DOHH2 (cell line): ENCODE results near the gene CBLC.

ENCODE experiments used
- H3F3A ChIP-seq: fragments of 200-600 bp; sonication (generic), shearing (Covaris generic); 2 replicates; pipeline ENCODE4 v1.6.0; 2016; ENCODE audit warnings: antibody characterized with exemption, mild to moderate bottlenecking; ENCODE audit not compliant: control insufficient read depth, insufficient read depth
- H3K27ac ChIP-seq: fragments of 200-600 bp; sonication (generic); 2 replicates; pipeline ENCODE4 v1.5.1; 2014; ENCODE audit warnings: low read depth, mild to moderate bottlenecking, low read length, moderate library complexity
- H3K27me3 ChIP-seq: fragments of 200-600 bp; sonication (generic); 2 replicates; pipeline ENCODE4 v1.6.1; 2014; ENCODE audit warnings: mild to moderate bottlenecking, low read length, mixed read lengths; ENCODE audit not compliant: control insufficient read depth
- H3K36me3 ChIP-seq: fragments of 200-600 bp; sonication (generic); 2 replicates; pipeline ENCODE4 v1.6.1; 2014; ENCODE audit warnings: mild to moderate bottlenecking, low read length, moderate library complexity, mixed read lengths; ENCODE audit not compliant: control insufficient read depth
- H3K4me1 ChIP-seq: fragments of 200-600 bp; sonication (generic); 2 replicates; pipeline ENCODE4 v1.6.1; 2014; ENCODE audit warnings: mild to moderate bottlenecking, low read length, mixed read lengths; ENCODE audit not compliant: control insufficient read depth
- H3K4me2 ChIP-seq: fragments of 200-600 bp; sonication (generic); 2 replicates; pipeline ENCODE4 v1.6.0; 2014; ENCODE audit warnings: mild to moderate bottlenecking, low read length, moderate library complexity
- H3K4me3 ChIP-seq: fragments of 200-600 bp; sonication (generic); 2 replicates; pipeline ENCODE4 v1.5.1; 2014; ENCODE audit warnings: mild to moderate bottlenecking, low read length, mixed read lengths
- H3K79me2 ChIP-seq: fragments of 200-600 bp; sonication (generic); 2 replicates; pipeline ENCODE4 v1.6.1; 2014; ENCODE audit warnings: mild to moderate bottlenecking, low read length, mixed read lengths; ENCODE audit not compliant: control insufficient read depth
- H3K9me2 ChIP-seq: fragments of 200-600 bp; sonication (generic); replicated peaks from 2 replicates; pipeline ENCODE4 v1.6.1; 2014; ENCODE audit warnings: mild to moderate bottlenecking, low read length, mixed read lengths; ENCODE audit not compliant: control insufficient read depth
- H3K9me3 ChIP-seq: fragments of 200-600 bp; sonication (generic); 2 replicates; pipeline ENCODE4 v1.6.1; 2014; ENCODE audit warnings: antibody characterized with exemption, low read length, mixed read lengths; ENCODE audit not compliant: control insufficient read depth, insufficient read depth
- H4K20me1 ChIP-seq: fragments of 200-600 bp; sonication (generic); 2 replicates; pipeline ENCODE4 v1.6.0; 2014; ENCODE audit warnings: low read depth, mild to moderate bottlenecking, antibody characterized with exemption, low read length, moderate library complexity; ENCODE audit not compliant: control insufficient read depth, insufficient read depth
- CTCF ChIP-seq: fragments of 200-600 bp; sonication (generic); IDR thresholded peaks from one replicate; pipeline ENCODE4 v1.5.1; 2014; ENCODE audit warnings: antibody characterized with exemption, mild to moderate bottlenecking, low read depth, low read length; ENCODE audit not compliant: poor library complexity, severe bottlenecking
- EZH2phosphoT487 ChIP-seq: fragments of 200-600 bp; sonication (generic); IDR thresholded peaks from 2 replicates; pipeline ENCODE4 v1.6.1; 2017; ENCODE audit warnings: borderline replicate concordance, mild to moderate bottlenecking, antibody characterized with exemption, low read length, moderate library complexity, mixed read lengths

The CBLC gene

GRCh38 chr19:44785271-44785670 is 7.6 kb downstream of the CBLC start:
- Histone ChIP-seq H3K9me2 (no peaks in the 10 kb centered on the region), H3K36me3 (no peaks in the 10 kb centered on the region), H3K79me2 (no peaks in the 10 kb centered on the region), H3K27ac (no peak overlapping the region), H4K20me1 (no peaks in the 10 kb centered on the region), H3K4me2 (no peak overlapping the region), H3F3A (no peaks in the 10 kb centered on the region), H3K4me1 (peaks cover 7% of the 10 kb centered on the region), H3K4me3 (no peak overlapping the region), H3K9me3 (no peaks in the 10 kb centered on the region), H3K27me3 (no peaks in the 10 kb centered on the region)
- TF ChIP-seq EZH2phosphoT487 (no peak), CTCF (no peak)

- Histone ChIP-seq H3K9me2 (no peaks in the 10 kb centered on the region), H4K20me1 (no peaks in the 10 kb centered on the region), H3K27me3 (no peaks in the 10 kb centered on the region), H3K79me2 (no peaks in the 10 kb centered on the region), H3K27ac (no peak overlapping the region), H3K4me3 (no peak overlapping the region), H3F3A (no peaks in the 10 kb centered on the region), H3K36me3 (no peaks in the 10 kb centered on the region), H3K9me3 (no peaks in the 10 kb centered on the region), H3K4me1 (peaks cover 7% of the 10 kb centered on the region), H3K4me2 (no peak overlapping the region)
- TF ChIP-seq CTCF: no peak
- TF ChIP-seq EZH2phosphoT487: no peak
Observed at GRCh38 chr19:44785993-44786392, 8.3 kb downstream of the CBLC start.

- Histone ChIP-seq H3K4me2 (no peak overlapping the region), H3K36me3 (no peaks in the 10 kb centered on the region), H3K9me3 (no peaks in the 10 kb centered on the region), H4K20me1 (no peaks in the 10 kb centered on the region), H3F3A (no peaks in the 10 kb centered on the region), H3K4me1 (peaks cover 7% of the 10 kb centered on the region), H3K79me2 (no peaks in the 10 kb centered on the region), H3K4me3 (no peak overlapping the region), H3K27ac (no peak overlapping the region), H3K27me3 (no peaks in the 10 kb centered on the region), H3K9me2 (no peaks in the 10 kb centered on the region)
- no peak for TF ChIP-seq CTCF
- TF ChIP-seq EZH2phosphoT487: no peak
Observed at GRCh38 chr19:44788971-44789370, 11.3 kb downstream of the CBLC start.
